Right lung (tissue), 5 donors: ENCODE results near the gene MSRB3. TPM values are rescaled to one million over a fixed set of nuclear protein-coding genes. Genes with fewer than 3 reads are reported as not detected.
A peak's percentile ranks its signal among the peaks of the same experiment; 100 is the strongest.

Source experiments
- DNase-seq, 2 donors: peaks; one replicate each; pipeline ENCODE4 v3.0.0-alpha.2; 2013
- polyA plus RNA-seq, 5 donors: library from polyadenylated mRNA; unstranded; fragments of 120-200 nt; gene quantifications; one replicate each; pipeline versions ENCODE4 v1.2.1 to v1.2.3, GENCODE V29; 2013; ENCODE audit warnings: inconsistent platforms in 1 of 5, low replicate concordance in 1 of 5; ENCODE audit not compliant: insufficient read length in 5 of 5, insufficient read depth in 1 of 5

MSRB3 gene
- polyA plus RNA-seq, 5 donors = 24.5 to 29.4 (median 27.5) TPM

GRCh38 chr12:65324056-65324455 is 45.6 kb downstream of the MSRB3 start:
- DNase-seq = no peak

GRCh38 chr12:65324551-65324950 is 46.1 kb downstream of the MSRB3 start:
- DNase-seq = no peak

- no peak for DNase-seq
These were observed 46.7 kb downstream of the MSRB3 start for GRCh38 chr12:65325183-65325582.

GRCh38 chr12:65326616-65327015 is 48.1 kb downstream of the MSRB3 start:
- no peak for DNase-seq

GRCh38 chr12:65327207-65328076 is 49.0 kb downstream of the MSRB3 start:
- no peak for DNase-seq

GRCh38 chr12:65329721-65330120 is 51.2 kb downstream of the MSRB3 start:
- DNase-seq = no peak

GRCh38 chr12:65330331-65330730 is 51.8 kb downstream of the MSRB3 start:
- DNase-seq = no peak

GRCh38 chr12:65331456-65331855 is 53.0 kb downstream of the MSRB3 start:
- DNase-seq = no peak

- no peak for DNase-seq
These were observed 55.2 kb downstream of the MSRB3 start for GRCh38 chr12:65333649-65334048.

- DNase-seq = no peak
These were observed 56.0 kb downstream of the MSRB3 start for GRCh38 chr12:65334521-65334920.

- DNase-seq = peak in 1 of 2 donors; percentile 66
These were observed 56.7 kb downstream of the MSRB3 start for GRCh38 chr12:65335021-65335714.

GRCh38 chr12:65335981-65336380 is 57.5 kb downstream of the MSRB3 start:
- no peak for DNase-seq

GRCh38 chr12:65339161-65339560 is 60.7 kb downstream of the MSRB3 start:
- no peak for DNase-seq

- DNase-seq = no peak
These were observed 64.7 kb downstream of the MSRB3 start for GRCh38 chr12:65343230-65343629.

GRCh38 chr12:65343801-65344200 is 65.3 kb downstream of the MSRB3 start:
- no peak for DNase-seq

GRCh38 chr12:65355461-65355860 is 77.0 kb downstream of the MSRB3 start:
- no peak for DNase-seq

- DNase-seq = no peak
These were observed 84.0 kb downstream of the MSRB3 start for GRCh38 chr12:65362234-65363031.

- no peak for DNase-seq
These were observed 85.6 kb downstream of the MSRB3 start for GRCh38 chr12:65364046-65364445.

- DNase-seq = no peak
These were observed 88.9 kb downstream of the MSRB3 start for GRCh38 chr12:65367396-65367795.

GRCh38 chr12:65368055-65368454 is 89.6 kb downstream of the MSRB3 start:
- no peak for DNase-seq

- DNase-seq = no peak
These were observed 94.1 kb downstream of the MSRB3 start for GRCh38 chr12:65372574-65372973.

- DNase-seq = no peak
These were observed 105.8 kb downstream of the MSRB3 start for GRCh38 chr12:65384240-65384639.
